Measurements from ENCODE around the gene SIRT7.

DNA sequence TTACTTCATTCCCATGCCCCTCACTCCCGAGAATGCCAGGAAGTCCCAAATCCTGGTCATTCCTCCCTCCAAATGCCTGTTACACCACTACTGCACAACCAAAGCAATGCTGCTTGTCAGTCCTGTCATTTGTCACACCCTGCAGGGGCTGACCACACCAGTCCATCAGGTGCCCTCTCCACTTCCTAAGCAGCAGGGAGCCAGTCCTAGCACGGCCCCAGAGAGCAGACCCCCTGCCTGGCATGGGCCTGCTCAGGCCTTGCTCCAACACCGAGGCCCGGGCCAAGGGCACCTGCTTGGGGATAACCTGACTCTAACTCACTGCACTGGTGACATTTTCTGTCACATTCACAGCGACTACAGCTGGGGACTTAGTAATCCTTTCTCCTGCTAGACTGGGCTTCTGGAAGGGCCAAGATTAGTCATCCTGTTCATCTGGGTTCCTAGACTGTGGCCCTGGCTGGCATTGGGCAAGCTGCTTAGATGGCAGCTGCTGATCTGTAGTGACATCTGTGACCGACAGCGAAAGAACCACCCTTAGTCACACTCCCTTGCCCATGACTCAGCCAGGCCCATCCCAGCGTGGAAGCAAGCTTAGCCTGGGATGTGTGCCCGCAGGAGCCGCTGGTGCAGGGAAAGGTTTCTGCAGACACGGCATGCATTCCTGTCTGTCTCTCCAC lies 32.0 kb downstream of the SIRT7 start:
- TF ChIP-seq, protein P1, sequence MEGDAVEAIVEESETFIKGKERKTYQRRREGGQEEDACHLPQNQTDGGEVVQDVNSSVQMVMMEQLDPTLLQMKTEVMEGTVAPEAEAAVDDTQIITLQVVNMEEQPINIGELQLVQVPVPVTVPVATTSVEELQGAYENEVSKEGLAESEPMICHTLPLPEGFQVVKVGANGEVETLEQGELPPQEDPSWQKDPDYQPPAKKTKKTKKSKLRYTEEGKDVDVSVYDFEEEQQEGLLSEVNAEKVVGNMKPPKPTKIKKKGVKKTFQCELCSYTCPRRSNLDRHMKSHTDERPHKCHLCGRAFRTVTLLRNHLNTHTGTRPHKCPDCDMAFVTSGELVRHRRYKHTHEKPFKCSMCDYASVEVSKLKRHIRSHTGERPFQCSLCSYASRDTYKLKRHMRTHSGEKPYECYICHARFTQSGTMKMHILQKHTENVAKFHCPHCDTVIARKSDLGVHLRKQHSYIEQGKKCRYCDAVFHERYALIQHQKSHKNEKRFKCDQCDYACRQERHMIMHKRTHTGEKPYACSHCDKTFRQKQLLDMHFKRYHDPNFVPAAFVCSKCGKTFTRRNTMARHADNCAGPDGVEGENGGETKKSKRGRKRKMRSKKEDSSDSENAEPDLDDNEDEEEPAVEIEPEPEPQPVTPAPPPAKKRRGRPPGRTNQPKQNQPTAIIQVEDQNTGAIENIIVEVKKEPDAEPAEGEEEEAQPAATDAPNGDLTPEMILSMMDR (IDR thresholded peaks at IDR 0.05) = no peak
- TF ChIP-seq POLR2AphosphoS5 (IDR thresholded peaks at IDR 0.05) = no peak
